Endothelial cell of umbilical vein (primary cell): ENCODE measurements around the gene B3GAT2. TPM values are rescaled to one million over a fixed set of nuclear protein-coding genes. Genes with fewer than 3 reads are reported as not detected.

Experiments
- BruUV-seq: library from RNA; stranded (reverse); fragments of 400-500 nt; replicated peaks from 2 replicates; lab custom pipeline; 2021; lab: Mats Ljungman, UMichigan
- CTCF ChIA-PET: fragments of 300-600, 350-600 bp; sonication (Branson Sonifier 250); formaldehyde crosslinking; loops from one replicate; lab custom pipeline; 2021; ENCODE audit warnings: antibody characterized with exemption, inconsistent platforms; lab: Charles Lee
- POLR2A ChIA-PET: fragments of 300-600, 350-600 bp; sonication (Branson Sonifier 250); formaldehyde crosslinking; loops from one replicate; lab custom pipeline; 2021; ENCODE audit warnings: antibody characterized with exemption, inconsistent platforms; lab: Charles Lee
- DNase-seq: peaks from one replicate; pipeline ENCODE4 v3.0.0-alpha.2; 2011; ENCODE audit warnings: low read depth, low spot score
- FAIRE-seq: peaks from 2 replicates; lab custom pipeline; 2011; peaks lifted over from hg19 to GRCh38; lab: Jason Lieb, UNC
- H2AFZ ChIP-seq: 2 replicates; pipeline ENCODE4 v1.6.0; 2012; ENCODE audit warnings: low read depth, low read length, control low read depth, inconsistent platforms
- H3K27ac ChIP-seq: 2 replicates; pipeline ENCODE4 v1.5.1; 2011; ENCODE audit warnings: low read depth, mild to moderate bottlenecking, control low read depth, low read length, moderate library complexity; ENCODE audit not compliant: insufficient read depth
- H3K27me3 ChIP-seq, 2 experiments: 2 replicates each; pipeline versions ENCODE4 v1.6.0 to v1.6.1; 2011; ENCODE audit warnings: low read length in 2 of 2, mixed read lengths in 1 of 2; ENCODE audit not compliant: control insufficient read depth in 2 of 2, insufficient read depth in 2 of 2
- H3K36me3 ChIP-seq, 2 experiments: 2 replicates in 1 of 2; 3 replicates in 1 of 2; pipeline ENCODE4 v1.5.1; 2011; ENCODE audit warnings: low read length in 2 of 2, mild to moderate bottlenecking in 1 of 2, moderate library complexity in 1 of 2; ENCODE audit not compliant: control insufficient read depth in 2 of 2, insufficient read depth in 2 of 2; ENCODE audit errors: extremely low read depth in 1 of 2
- H3K4me1 ChIP-seq: 3 replicates; pipeline ENCODE4 v1.5.1; 2011; ENCODE audit warnings: mild to moderate bottlenecking, low read length; ENCODE audit not compliant: control insufficient read depth, insufficient read depth; ENCODE audit errors: extremely low read depth
- H3K4me2 ChIP-seq: 2 replicates; pipeline ENCODE4 v1.6.1; 2011; ENCODE audit warnings: low read length, control low read depth, mixed read lengths; ENCODE audit not compliant: insufficient read depth
- H3K4me3 ChIP-seq, 3 experiments: fragments of 200-600 bp in 1 of 3; sonication (generic), shearing (Covaris generic) in 1 of 3; replicated peaks in 1 of 3; 2 replicates each; pipeline ENCODE4 v1.5.1; 2011 to 2016; ENCODE audit warnings: control low read depth in 3 of 3, low read length in 3 of 3, mild to moderate bottlenecking in 2 of 3, inconsistent platforms in 1 of 3, low read depth in 1 of 3, moderate library complexity in 1 of 3; ENCODE audit not compliant: insufficient read depth in 1 of 3
- H3K79me2 ChIP-seq: 2 replicates; pipeline ENCODE4 v1.6.0; 2012; ENCODE audit warnings: low read length, inconsistent platforms; ENCODE audit not compliant: control insufficient read depth, insufficient read depth
- H3K9ac ChIP-seq: replicated peaks from 2 replicates; pipeline ENCODE3; 2011; ENCODE audit warnings: low read length, control low read depth; ENCODE audit not compliant: insufficient read depth; ENCODE audit errors: extremely low read depth
- H3K9me1 ChIP-seq: replicated peaks from 3 replicates; pipeline ENCODE4 v1.6.0; 2011; ENCODE audit warnings: mild to moderate bottlenecking, low read length; ENCODE audit not compliant: control insufficient read depth, insufficient read depth; ENCODE audit errors: extremely low read depth
- H3K9me3 ChIP-seq: replicated peaks from 2 replicates; pipeline ENCODE4 v1.5.1; 2012; ENCODE audit warnings: low read length, inconsistent platforms; ENCODE audit not compliant: control insufficient read depth, insufficient read depth
- H4K20me1 ChIP-seq: replicated peaks from 2 replicates; pipeline ENCODE3; 2011; ENCODE audit warnings: mild to moderate bottlenecking, low read length; ENCODE audit not compliant: control insufficient read depth, insufficient read depth; ENCODE audit errors: extremely low read depth
- CTCF ChIP-seq, 2 donors: IDR thresholded peaks; 1 replicate in 1 of 2; 2 replicates in 1 of 2; pipeline ENCODE4 v1.5.1; 2011; ENCODE audit warnings: low read length in 2 of 2, mild to moderate bottlenecking in 2 of 2, moderate library complexity in 2 of 2, control low read depth in 1 of 2, inconsistent platforms in 1 of 2, low read depth in 1 of 2; ENCODE audit not compliant: insufficient read depth in 1 of 2; ENCODE audit errors: extremely low read depth in 1 of 2
- EZH2 ChIP-seq: IDR thresholded peaks from 2 replicates; pipeline ENCODE4 v1.6.1; 2012; ENCODE audit warnings: borderline replicate concordance, low read depth, mild to moderate bottlenecking, moderate library complexity, low read length, inconsistent platforms; ENCODE audit not compliant: severe bottlenecking
- MAX ChIP-seq: IDR thresholded peaks from 2 replicates; pipeline ENCODE4 v1.6.1; 2011; ENCODE audit not compliant: insufficient read depth, insufficient read length
- MYC ChIP-seq: IDR thresholded peaks from one replicate; pipeline ENCODE4 v1.6.1; 2011; ENCODE audit warnings: mild to moderate bottlenecking, low read depth, low read length
- POLR2A ChIP-seq: IDR thresholded peaks from 2 replicates; pipeline ENCODE4 v1.6.1; 2012; ENCODE audit warnings: low read depth, mild to moderate bottlenecking, control low read depth, low read length
- POLR2AphosphoS5 ChIP-seq: IDR thresholded peaks from 2 replicates; pipeline ENCODE4 v1.6.1; 2012; ENCODE audit warnings: low read depth, mild to moderate bottlenecking, control low read depth, low read length, moderate library complexity; ENCODE audit not compliant: insufficient read depth
- dilution Hi-C: fragments of 300-500 bp; cut with MboI; formaldehyde crosslinking; loops from one replicate; pipeline ENCODE4 v1.15.0; 2019; ENCODE audit warnings: low sequenced_read_pairs; ENCODE audit not compliant: extremely low pct_ligation_motif_present
- intact Hi-C: fragments of 100-400 bp; cut with micrococcal nuclease; formaldehyde crosslinking; loops from one replicate; pipeline ENCODE4 v1.10.0; 2022
- polyA plus RNA-seq, 4 experiments: library from polyadenylated mRNA; depleted of rRNA in 3 of 4; stranded (reverse) in 3 of 4; unstranded in 1 of 4; fragments of >200 nt; gene quantifications; 2 replicates each; pipeline versions ENCODE4 v1.2.1 to v1.2.3, GENCODE V29; 2011 to 2012; ENCODE audit warnings: missing spikeins in 1 of 4
- total RNA-seq: library from RNA; stranded (reverse); gene quantifications from 2 replicates; pipeline ENCODE4 v1.2.3, GENCODE V29; 2021

B3GAT2 gene
- total and polyA plus RNA-seq, 2 donors (not counting 3 experiments of a cell fraction or from before 2014, with no cell fraction given), result not detected

GRCh38 chr6:70874181-70874913 lies 82.5 kb downstream of the B3GAT2 start:
- Histone ChIP-seq H3K27me3 (peaks cover 0 to 4% of the 10 kb centered on the region in 2 experiments), H4K20me1 (no peaks in the 10 kb centered on the region), H3K9me3 (no peaks in the 10 kb centered on the region), H3K9me1 (no peaks in the 10 kb centered on the region), H3K9ac (no peak overlapping the region), H3K4me1 (no peaks in the 10 kb centered on the region), H3K27ac (no peak overlapping the region), H3K4me3 (no peak overlapping the region), H3K79me2 (no peaks in the 10 kb centered on the region), H2AFZ (no peak overlapping the region), H3K36me3 (no peaks in the 10 kb centered on the region), H3K4me2 (no peak overlapping the region)
- dilution Hi-C loops (no loop called here), intact Hi-C loops (no loop called here)
- CTCF ChIA-PET, result interaction anchor here (0.7 to 3.0 kb wide), 6 partner anchors 9 to 564 kb away, joined by 3 to 17 read pairs (median 3); no protein-coding TSS in a partner anchor
- DNase-seq (no peak), FAIRE-seq (no peak)
- TF ChIP-seq MYC (no peak), EZH2 (no peak), MAX (no peak), POLR2A (no peak), POLR2AphosphoS5 (no peak), CTCF (IDR thresholded peaks at IDR 0.05; ENCODE audit: extremely low read depth in 1 of 2, insufficient read depth in 1 of 2, low read depth in 1 of 2, low read length in 2 of 2) (no peak)
- POLR2A ChIA-PET, result no interaction called here
- no TSS peak for BruUV-seq
